ENCODE measurements around the gene DNM3.

The DNM3 gene

GRCh38 chr1:171973421-171973820 lies 132.1 kb downstream of the DNM3 start:
- no peak for DNase-seq

GRCh38 chr1:171981303-171981702 lies 140.0 kb downstream of the DNM3 start:
- DNase-seq: no peak

- DNase-seq: no peak
Measured at GRCh38 chr1:171983584-171983983, 142.3 kb downstream of the DNM3 start.

DNA sequence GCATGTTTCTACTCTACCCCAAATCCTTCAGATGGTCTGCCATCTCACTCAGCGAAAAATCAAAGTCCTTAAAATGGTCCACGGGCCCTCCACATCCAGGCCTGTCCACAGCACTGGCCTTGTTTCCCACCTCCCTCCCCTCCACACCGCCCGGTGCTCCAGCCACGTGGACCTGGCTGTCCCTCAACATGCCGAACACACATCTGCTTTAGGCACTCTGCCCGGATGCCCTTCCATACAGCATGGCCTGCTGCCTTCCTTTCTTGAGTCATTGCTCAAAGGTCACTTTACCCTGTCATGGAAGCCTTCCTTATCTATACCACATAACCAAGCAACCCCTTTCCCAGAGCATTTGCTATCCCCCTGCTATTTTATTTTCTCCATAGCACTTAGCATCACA lies 143.0 kb downstream of the DNM3 start:
- DNase-seq: no peak

GRCh38 chr1:171984850-171985485 lies 143.7 kb downstream of the DNM3 start:
- DNase-seq: no peak

DNA sequence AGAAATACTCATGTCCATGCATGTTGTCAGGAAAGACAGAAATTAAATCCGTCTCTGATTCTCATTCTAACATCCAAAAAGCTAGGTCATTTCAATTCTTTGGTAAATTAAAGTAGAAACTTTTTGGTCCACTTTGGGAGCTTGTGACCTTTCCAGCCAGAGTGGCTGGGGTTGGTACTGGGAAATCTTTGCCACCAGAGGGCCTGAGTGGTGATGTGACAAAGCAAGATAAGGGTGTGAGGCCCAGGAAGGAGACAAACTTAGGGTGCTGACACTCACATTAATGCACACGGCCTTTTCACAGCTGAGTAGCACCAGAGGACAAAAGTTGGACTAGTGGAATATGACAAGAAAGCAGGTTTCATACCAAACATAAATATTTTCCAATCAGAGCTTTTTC lies 144.3 kb downstream of the DNM3 start:
- no peak for DNase-seq

GRCh38 chr1:171988243-171988885 lies 147.1 kb downstream of the DNM3 start:
- no peak for DNase-seq

- DNase-seq: no peak
Measured at GRCh38 chr1:171990371-171990770, 149.1 kb downstream of the DNM3 start.

DNA sequence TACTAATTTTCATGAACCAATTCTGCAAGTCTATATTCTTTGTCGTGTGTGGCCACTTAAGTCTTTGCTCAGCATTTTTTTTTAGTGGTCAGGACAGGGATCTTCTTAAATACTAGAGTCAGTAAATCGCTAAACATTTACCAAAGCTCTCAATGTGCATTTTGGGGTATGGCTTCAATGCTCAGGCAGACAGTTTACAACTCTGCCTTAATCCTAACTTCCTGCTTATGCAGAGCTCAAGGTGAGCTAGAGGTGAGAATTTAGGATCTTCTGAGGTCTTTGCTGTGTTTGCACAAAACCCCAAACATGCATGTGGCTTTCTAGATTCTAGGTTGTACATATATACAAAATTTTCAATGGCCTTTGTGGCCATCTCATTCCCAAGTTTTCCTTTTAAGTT lies 153.0 kb downstream of the DNM3 start:
- DNase-seq: no peak

GRCh38 chr1:171995573-171995972 lies 154.3 kb downstream of the DNM3 start:
- DNase-seq: no peak

DNA sequence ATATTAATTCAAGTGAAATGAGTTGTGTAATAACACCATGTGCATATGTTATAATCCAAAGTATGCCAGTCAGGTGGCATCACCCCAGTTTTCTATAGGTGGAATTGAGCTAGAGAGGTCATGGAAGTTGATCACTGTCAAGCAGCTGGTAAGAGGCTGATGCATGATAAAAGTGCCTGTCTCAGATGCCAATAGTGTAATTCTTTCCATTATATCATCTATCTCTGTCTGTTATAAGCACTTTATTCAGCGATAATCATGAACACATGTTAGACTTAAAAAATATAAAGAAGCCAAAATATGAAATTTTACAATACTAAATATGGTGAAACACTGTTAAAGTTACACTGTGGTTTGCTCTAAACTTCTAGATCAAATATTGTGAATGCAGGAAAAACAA lies 156.6 kb downstream of the DNM3 start:
- no peak for DNase-seq

GRCh38 chr1:171998711-171999110 lies 157.4 kb downstream of the DNM3 start:
- no peak for DNase-seq

DNA sequence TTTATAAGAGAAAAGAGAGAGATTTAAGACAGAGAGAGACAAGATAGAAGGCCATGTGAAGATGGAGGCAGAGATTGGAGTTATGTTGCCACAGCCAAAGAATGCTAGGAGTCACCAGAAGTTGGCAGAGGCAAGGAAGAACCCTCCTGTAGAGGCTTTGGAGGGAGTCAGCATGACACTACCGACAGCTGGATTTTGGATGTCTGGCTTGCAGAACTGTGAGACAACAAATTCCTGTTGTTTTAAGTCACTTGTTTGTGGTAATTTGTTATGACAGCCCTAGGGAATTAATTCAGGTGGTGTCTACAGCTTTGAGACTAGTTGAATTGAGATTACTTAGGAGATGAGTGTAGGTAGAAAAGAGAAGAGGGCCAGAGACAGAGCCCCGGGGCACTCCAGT lies 158.5 kb downstream of the DNM3 start:
- DNase-seq: no peak

DNA sequence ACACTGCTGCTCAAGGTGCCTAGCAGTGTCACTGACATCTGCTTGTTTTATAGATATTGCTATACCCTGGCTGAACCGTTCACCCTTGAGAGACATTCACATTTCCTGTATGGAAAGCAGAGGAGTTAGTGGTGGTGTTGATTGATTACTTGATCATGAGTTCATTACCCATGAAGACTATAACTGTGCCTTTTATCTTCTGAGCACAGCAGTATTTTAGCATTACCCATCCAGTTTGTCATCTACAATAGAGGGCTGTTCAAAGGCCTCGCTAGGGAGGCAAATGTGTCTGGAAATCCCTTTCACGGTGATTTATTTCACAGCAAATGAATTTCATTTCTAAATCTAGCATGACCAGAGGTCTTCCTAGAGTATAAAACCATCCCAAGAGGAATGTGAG lies 160.0 kb downstream of the DNM3 start:
- DNase-seq: no peak

GRCh38 chr1:172002725-172003345 lies 161.5 kb downstream of the DNM3 start:
- no peak for DNase-seq

- DNase-seq: no peak
Measured at GRCh38 chr1:172003766-172004530, 162.7 kb downstream of the DNM3 start.

GRCh38 chr1:172004671-172005070 lies 163.4 kb downstream of the DNM3 start:
- no peak for DNase-seq

DNA sequence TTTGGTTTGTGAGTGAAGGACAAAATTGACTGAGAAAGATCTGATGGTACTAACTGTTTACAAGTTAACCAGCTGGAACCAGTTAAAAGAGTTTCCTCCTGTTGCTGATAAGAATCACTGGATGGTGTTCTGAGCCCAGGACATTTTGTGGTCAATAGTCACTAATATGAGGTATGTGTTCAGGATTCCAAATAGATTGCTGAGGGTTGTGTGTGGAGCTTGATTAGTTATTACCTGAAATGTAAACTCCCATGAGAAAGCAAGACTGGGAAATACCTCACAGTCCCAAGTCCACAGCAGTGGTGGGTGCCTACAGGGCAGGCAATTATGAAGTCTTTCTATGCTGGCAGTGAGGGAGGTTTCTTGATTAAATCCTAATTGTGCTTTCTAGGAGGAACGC lies 164.6 kb downstream of the DNM3 start:
- no peak for DNase-seq

GRCh38 chr1:172006660-172007059 lies 165.4 kb downstream of the DNM3 start:
- DNase-seq: no peak

DNA sequence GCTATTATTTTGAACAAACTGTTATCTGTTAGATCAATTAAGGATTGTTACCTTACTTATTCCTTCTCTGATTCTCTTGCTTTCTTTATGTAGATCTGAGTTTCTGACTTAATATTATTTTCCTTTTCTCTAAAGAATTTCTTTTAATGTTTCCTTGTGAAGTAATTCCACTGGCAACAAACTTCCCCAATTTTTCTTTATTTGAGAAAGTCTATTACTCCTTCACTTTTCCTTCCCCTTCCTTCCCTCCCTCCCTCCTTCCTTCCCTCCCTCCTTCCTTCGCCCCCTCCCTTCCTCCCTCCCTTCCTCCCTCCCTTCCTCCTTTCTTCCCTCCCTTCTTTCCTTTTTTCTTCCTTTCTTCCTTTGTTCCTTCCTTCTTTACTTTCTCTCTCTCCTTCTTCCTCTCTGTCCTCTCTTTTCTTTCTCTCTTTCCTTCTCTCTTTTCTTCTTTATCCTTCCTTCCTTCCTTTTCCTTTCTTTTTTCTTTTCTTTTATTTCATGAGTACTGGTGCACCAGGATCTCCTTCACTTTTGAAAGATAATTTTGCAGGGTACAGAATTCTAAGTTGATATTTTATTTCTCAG lies 177.5 kb downstream of the DNM3 start:
- no peak for DNase-seq

DNA sequence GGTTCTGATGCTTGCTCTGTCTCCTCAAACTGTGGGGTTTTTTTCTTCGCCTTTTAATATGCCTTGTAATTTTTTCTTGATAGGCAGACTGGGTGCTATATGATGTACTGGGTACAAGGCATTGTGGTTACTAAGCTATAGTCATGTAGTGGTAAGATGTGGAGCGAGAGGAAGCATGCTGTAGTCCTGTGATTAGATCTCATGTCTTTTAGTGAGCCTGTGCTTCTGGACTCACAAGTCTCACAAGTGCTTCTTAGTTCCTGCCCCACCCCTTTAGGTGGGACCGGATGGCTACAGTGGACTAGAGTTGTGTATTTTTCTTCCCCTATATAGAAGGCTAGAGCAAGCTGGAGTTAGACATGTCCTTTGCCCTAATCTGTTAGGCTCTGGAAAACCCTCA lies 178.7 kb downstream of the DNM3 start:
- no peak for DNase-seq

GRCh38 chr1:172024516-172024915 lies 183.2 kb downstream of the DNM3 start:
- DNase-seq: no peak

Data from right kidney (tissue), 1 donor.